GM19239 (cell line): Measurements from ENCODE around the gene MRPL18.

ENCODE experiments used
- DNase-seq: peaks from one replicate; pipeline ENCODE4 v3.0.0; 2011; ENCODE audit warnings: low spot score; ENCODE audit not compliant: insufficient read length
- FAIRE-seq: peaks from 2 replicates; lab custom pipeline; 2011; peaks lifted over from hg19 to GRCh38; lab: Jason Lieb, UNC

MRPL18 gene

GRCh38 chr6:159836718-159837490, 46.6 kb downstream of the MRPL18 start:
- no peak for FAIRE-seq
- DNase-seq = no peak

GRCh38 chr6:159837511-159837910, 47.2 kb downstream of the MRPL18 start:
- no peak for DNase-seq
- no peak for FAIRE-seq

- FAIRE-seq (no peak), DNase-seq (no peak)
Measured at GRCh38 chr6:159838020-159838744, 47.9 kb downstream of the MRPL18 start.

- DNase-seq (no peak), FAIRE-seq (no peak)
Measured at GRCh38 chr6:159842035-159842434, 51.8 kb downstream of the MRPL18 start.

GRCh38 chr6:159844737-159845645, 54.7 kb downstream of the MRPL18 start:
- FAIRE-seq (no peak), DNase-seq (no peak)
